DMS153 (cell line): Measurements from ENCODE around the gene RHBDF2.

Experiments used
- DNase-seq: peaks from one replicate; lab custom pipeline; 2025; lab: John Stamatoyannopoulos, UW

Gene RHBDF2

GRCh38 chr17:76501018-76501826 lies at the start of gene RHBDF2:
Gene RHBDF2 (minus strand): TSS chr17:76501423. CDS start chr17:76481524, 19,899 bp downstream.
- DNase-seq, result peak; percentile 67

GRCh38 chr17:76549539-76549938 lies 48.3 kb upstream of the RHBDF2 start:
- no peak for DNase-seq

- DNase-seq, result no peak
Observed at GRCh38 chr17:76549215-76549518, 47.9 kb upstream of the RHBDF2 start.

GRCh38 chr17:76548378-76549214 lies 47.4 kb upstream of the RHBDF2 start:
- no peak for DNase-seq

GRCh38 chr17:76547642-76548202 lies 46.5 kb upstream of the RHBDF2 start:
- no peak for DNase-seq

- peak; percentile 32 for DNase-seq
Observed at GRCh38 chr17:76547183-76547641, 46.0 kb upstream of the RHBDF2 start.

GRCh38 chr17:76546556-76547182 lies 45.4 kb upstream of the RHBDF2 start:
- no peak for DNase-seq

GRCh38 chr17:76545918-76546555 lies 44.8 kb upstream of the RHBDF2 start:
- no peak for DNase-seq

- no peak for DNase-seq
Observed at GRCh38 chr17:76544546-76545365, 43.5 kb upstream of the RHBDF2 start.

- no peak for DNase-seq
Observed at GRCh38 chr17:76543826-76544545, 42.8 kb upstream of the RHBDF2 start.

- DNase-seq, result no peak
Observed at GRCh38 chr17:76543482-76543825, 42.2 kb upstream of the RHBDF2 start.

- DNase-seq, result no peak
Observed at GRCh38 chr17:76542984-76543383, 41.8 kb upstream of the RHBDF2 start.

GRCh38 chr17:76542566-76542971 lies 41.3 kb upstream of the RHBDF2 start:
- DNase-seq, result no peak

GRCh38 chr17:76541739-76542454 lies 40.7 kb upstream of the RHBDF2 start:
- DNase-seq, result no peak

GRCh38 chr17:76540381-76541300 lies 39.4 kb upstream of the RHBDF2 start:
- peak; percentile 81 for DNase-seq

GRCh38 chr17:76539631-76540271 lies 38.5 kb upstream of the RHBDF2 start, which contains the start of gene PRCD:
Gene PRCD (plus strand): TSS chr17:76540044. CDS start chr17:76540142, 98 bp downstream.
- no peak for DNase-seq

GRCh38 chr17:76538941-76539570 lies 37.8 kb upstream of the RHBDF2 start:
- no peak for DNase-seq
